ENCODE measurements around the gene CAMKK2. TPM values are rescaled to one million over a fixed set of nuclear protein-coding genes. Genes with fewer than 3 reads are reported as not detected.

CAMKK2 gene
- total and polyA plus RNA-seq, 2 of the 13 experiments (the other 11 are each of a cell fraction or from before 2014, with no cell fraction given): 18.8 to 20.0 TPM

DNA sequence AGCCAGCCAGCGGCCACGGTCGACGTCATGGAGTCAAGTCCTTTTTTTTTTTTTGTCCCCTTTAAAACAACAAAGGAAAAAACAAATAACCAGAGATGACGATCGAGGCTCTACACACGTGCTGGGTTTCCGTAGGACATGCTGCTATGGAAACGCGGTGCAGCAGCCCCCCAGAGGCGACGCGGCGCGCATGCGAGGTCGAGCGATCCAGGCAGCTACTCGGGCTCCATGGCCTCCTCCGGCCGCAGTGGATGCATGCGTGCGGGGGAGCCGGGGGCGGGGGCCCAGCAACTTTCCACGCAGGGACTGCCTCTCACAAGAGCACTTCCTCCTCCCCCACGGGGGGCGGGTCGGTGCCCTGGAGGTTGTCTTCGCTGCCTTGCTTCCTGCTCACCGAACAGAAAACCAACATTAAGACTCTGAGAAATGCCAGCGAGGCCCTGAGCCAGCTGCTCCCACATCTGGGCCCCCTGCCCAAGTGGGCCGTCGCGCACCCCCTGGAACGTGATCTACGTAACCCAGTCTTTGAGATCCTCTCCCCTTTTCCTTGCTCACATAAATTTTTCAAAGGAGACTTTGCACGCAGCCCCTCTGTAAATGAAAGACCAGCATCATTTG, 55.9 kb downstream of the CAMKK2 start:
- ChIA-PET CTCF (ENCODE audit: low intra/inter-chr PET ratio, low total read pairs) (no interaction called here), POLR2A (no interaction called here)
- no peaks in the 10 kb centered on the region for H3K9me3 ChIP-seq (ENCODE audit: low read length)
- no peaks in the 10 kb centered on the region for H4K20me1 ChIP-seq (ENCODE audit: insufficient read depth, low read length)
- no peak for ATAC-seq
- no peak overlapping the region for H3K9ac ChIP-seq (ENCODE audit: insufficient read depth, low read depth, low read length)
- WGBS (ENCODE audit: low lambda C conversion rate): 96% methylated on average over 30 of the region's 38 CpGs
- H3K79me2 ChIP-seq (ENCODE audit: insufficient read depth, low read length): no peaks in the 10 kb centered on the region
- no peaks in the 10 kb centered on the region for H3K27me3 ChIP-seq (ENCODE audit: control insufficient read depth in 1 of 2, insufficient read depth in 2 of 2, low read length in 2 of 2)
- no peak for DNase-seq (ENCODE audit: low spot score)
- no peak for TF ChIP-seq REXO4 (CRISPR knock-in tag; IDR thresholded peaks at IDR 0.05; ENCODE audit: borderline replicate concordance)
- TF ChIP-seq, protein P1, sequence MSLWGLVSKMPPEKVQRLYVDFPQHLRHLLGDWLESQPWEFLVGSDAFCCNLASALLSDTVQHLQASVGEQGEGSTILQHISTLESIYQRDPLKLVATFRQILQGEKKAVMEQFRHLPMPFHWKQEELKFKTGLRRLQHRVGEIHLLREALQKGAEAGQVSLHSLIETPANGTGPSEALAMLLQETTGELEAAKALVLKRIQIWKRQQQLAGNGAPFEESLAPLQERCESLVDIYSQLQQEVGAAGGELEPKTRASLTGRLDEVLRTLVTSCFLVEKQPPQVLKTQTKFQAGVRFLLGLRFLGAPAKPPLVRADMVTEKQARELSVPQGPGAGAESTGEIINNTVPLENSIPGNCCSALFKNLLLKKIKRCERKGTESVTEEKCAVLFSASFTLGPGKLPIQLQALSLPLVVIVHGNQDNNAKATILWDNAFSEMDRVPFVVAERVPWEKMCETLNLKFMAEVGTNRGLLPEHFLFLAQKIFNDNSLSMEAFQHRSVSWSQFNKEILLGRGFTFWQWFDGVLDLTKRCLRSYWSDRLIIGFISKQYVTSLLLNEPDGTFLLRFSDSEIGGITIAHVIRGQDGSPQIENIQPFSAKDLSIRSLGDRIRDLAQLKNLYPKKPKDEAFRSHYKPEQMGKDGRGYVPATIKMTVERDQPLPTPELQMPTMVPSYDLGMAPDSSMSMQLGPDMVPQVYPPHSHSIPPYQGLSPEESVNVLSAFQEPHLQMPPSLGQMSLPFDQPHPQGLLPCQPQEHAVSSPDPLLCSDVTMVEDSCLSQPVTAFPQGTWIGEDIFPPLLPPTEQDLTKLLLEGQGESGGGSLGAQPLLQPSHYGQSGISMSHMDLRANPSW (CRISPR knock-in tag; IDR thresholded peaks at IDR 0.05; ENCODE audit: borderline replicate concordance): no peak
- TF ChIP-seq, protein P2, sequence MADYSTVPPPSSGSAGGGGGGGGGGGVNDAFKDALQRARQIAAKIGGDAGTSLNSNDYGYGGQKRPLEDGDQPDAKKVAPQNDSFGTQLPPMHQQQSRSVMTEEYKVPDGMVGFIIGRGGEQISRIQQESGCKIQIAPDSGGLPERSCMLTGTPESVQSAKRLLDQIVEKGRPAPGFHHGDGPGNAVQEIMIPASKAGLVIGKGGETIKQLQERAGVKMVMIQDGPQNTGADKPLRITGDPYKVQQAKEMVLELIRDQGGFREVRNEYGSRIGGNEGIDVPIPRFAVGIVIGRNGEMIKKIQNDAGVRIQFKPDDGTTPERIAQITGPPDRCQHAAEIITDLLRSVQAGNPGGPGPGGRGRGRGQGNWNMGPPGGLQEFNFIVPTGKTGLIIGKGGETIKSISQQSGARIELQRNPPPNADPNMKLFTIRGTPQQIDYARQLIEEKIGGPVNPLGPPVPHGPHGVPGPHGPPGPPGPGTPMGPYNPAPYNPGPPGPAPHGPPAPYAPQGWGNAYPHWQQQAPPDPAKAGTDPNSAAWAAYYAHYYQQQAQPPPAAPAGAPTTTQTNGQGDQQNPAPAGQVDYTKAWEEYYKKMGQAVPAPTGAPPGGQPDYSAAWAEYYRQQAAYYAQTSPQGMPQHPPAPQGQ (CRISPR knock-in tag; IDR thresholded peaks at IDR 0.05; ENCODE audit: borderline replicate concordance): no peak
- TF ChIP-seq ZBTB8A (CRISPR knock-in tag; IDR thresholded peaks at IDR 0.05; ENCODE audit: borderline replicate concordance, low read depth): no peak
- no peak for TF ChIP-seq TMF1 (CRISPR knock-in tag; IDR thresholded peaks at IDR 0.05; ENCODE audit: low read depth)
- no peaks in the 10 kb centered on the region for H3K4me1 ChIP-seq (ENCODE audit: insufficient read depth, low read length)
- in situ Hi-C loops (cut with HindIII; ENCODE audit: extremely low pct_ligation_motif_present, low pct_unique_long_range_greater_than_20kb) (no loop called here), intact Hi-C loops (cut with micrococcal nuclease; ENCODE audit: unreplicated experiment) (no loop called here)
- H3K27ac ChIP-seq (ENCODE audit: extremely low read length, insufficient read depth, low read length): no peak overlapping the region
- FAIRE-seq: no peak
- H3K4me3 ChIP-seq (replicated peaks in 1 of 3; ENCODE audit: insufficient read depth in 1 of 3, low read depth in 2 of 3, low read length in 3 of 3): no peak overlapping the region
- H2AFZ ChIP-seq (ENCODE audit: low read length): no peak overlapping the region
- BruUV-seq (replicated peaks): no TSS peak
- peaks cover 12 to 29% of the 10 kb centered on the region in 2 experiments; a peak in 3 of 5 replicates for H3K36me3 ChIP-seq (replicated peaks in 1 of 2; ENCODE audit: control insufficient read depth in 1 of 2, insufficient read depth in 2 of 2, low read length in 2 of 2)
- H3K4me2 ChIP-seq (ENCODE audit: low read depth, low read length): no peak overlapping the region
